ENCODE data around the gene UNC50.

Gene UNC50

GRCh38 chr2:98605076-98605475, 3.3 kb upstream of the UNC50 start:
- H3K4me3 ChIP-seq (ENCODE audit: low read depth, low read length): no peak overlapping the region
- in situ Hi-C loops (cut with HindIII; ENCODE audit: low sequenced_read_pairs): no loop called here
- no peak for DNase-seq (ENCODE audit: low read depth, low spot score)
- no peak for TF ChIP-seq CTCF (IDR thresholded peaks at IDR 0.05; ENCODE audit: low read depth, low read length)

- no peak overlapping the region for H3K4me3 ChIP-seq (ENCODE audit: low read depth, low read length)
- in situ Hi-C loops (cut with HindIII; ENCODE audit: low sequenced_read_pairs): no loop called here
- DNase-seq (ENCODE audit: low read depth, low spot score): no peak
- TF ChIP-seq CTCF (IDR thresholded peaks at IDR 0.05; ENCODE audit: low read depth, low read length): no peak
Observed at GRCh38 chr2:98606431-98606830, 2.0 kb upstream of the UNC50 start.

- TF ChIP-seq CTCF (IDR thresholded peaks at IDR 0.05; ENCODE audit: low read depth, low read length): no peak
- in situ Hi-C loops (cut with HindIII; ENCODE audit: low sequenced_read_pairs): no loop called here
- DNase-seq (ENCODE audit: low read depth, low spot score): no peak
- peak overlapping the region; percentile 89 for H3K4me3 ChIP-seq (ENCODE audit: low read depth, low read length)
Observed at GRCh38 chr2:98607104-98607503, 1.3 kb upstream of the UNC50 start.

- in situ Hi-C loops (cut with HindIII; ENCODE audit: low sequenced_read_pairs): no loop called here
- peak overlapping the region; percentile 89 for H3K4me3 ChIP-seq (ENCODE audit: low read depth, low read length)
- TF ChIP-seq CTCF (IDR thresholded peaks at IDR 0.05; ENCODE audit: low read depth, low read length): no peak
- DNase-seq (ENCODE audit: low read depth, low spot score): peak; percentile 12
Observed at GRCh38 chr2:98607741-98608115, 661 bp upstream of the UNC50 start.

- no peak for TF ChIP-seq CTCF (IDR thresholded peaks at IDR 0.05; ENCODE audit: low read depth, low read length)
- in situ Hi-C loops (cut with HindIII; ENCODE audit: low sequenced_read_pairs): no loop called here
Observed at GRCh38 chr2:98608962-98609604, 694 bp downstream of the UNC50 start.

GRCh38 chr2:98614024-98614739, 5.8 kb downstream of the UNC50 start:
- TF ChIP-seq CTCF (IDR thresholded peaks at IDR 0.05; ENCODE audit: low read depth, low read length): no peak
- in situ Hi-C loops (cut with HindIII; ENCODE audit: low sequenced_read_pairs): no loop called here
- DNase-seq (ENCODE audit: low read depth, low spot score): no peak
- no peak overlapping the region for H3K4me3 ChIP-seq (ENCODE audit: low read depth, low read length)

More at GRCh38 chr2:98608962-98609604, 694 bp downstream of the UNC50 start:
- H3K4me3 ChIP-seq (ENCODE audit: low read depth, low read length): peak overlapping the region; percentile 89
- peak; percentile 38 for DNase-seq (ENCODE audit: low read depth, low spot score)

Measured in astrocyte of the spinal cord (primary cell).